Keratinocyte (primary cell): ENCODE measurements around the gene GPR42. TPM values are rescaled to one million over a fixed set of nuclear protein-coding genes. Genes with fewer than 3 reads are reported as not detected.

Experiments
- DNase-seq: peaks from one replicate; pipeline ENCODE4 v3.0.0-alpha.2; 2011; ENCODE audit warnings: low read depth, missing footprints, low spot score
- FAIRE-seq: peaks from 2 replicates; lab custom pipeline; 2011; peaks lifted over from hg19 to GRCh38; lab: Jason Lieb, UNC
- H2AFZ ChIP-seq: 2 replicates; pipeline ENCODE4 v1.6.0; 2012; ENCODE audit warnings: low read length, control low read depth, inconsistent platforms; ENCODE audit not compliant: control insufficient read depth
- H3K27ac ChIP-seq: 2 replicates; pipeline ENCODE4 v1.5.1; 2011; ENCODE audit warnings: low read length; ENCODE audit not compliant: control insufficient read depth, insufficient read depth
- H3K27me3 ChIP-seq: 3 replicates; pipeline ENCODE4 v1.6.0; 2011; ENCODE audit warnings: low read length; ENCODE audit not compliant: control insufficient read depth, insufficient read depth; ENCODE audit errors: extremely low read depth
- H3K36me3 ChIP-seq, 2 experiments: 2 replicates in 1 of 2; 3 replicates in 1 of 2; pipeline ENCODE4 v1.5.1; 2011; ENCODE audit warnings: low read length in 2 of 2, mild to moderate bottlenecking in 1 of 2; ENCODE audit not compliant: control insufficient read depth in 2 of 2, insufficient read depth in 2 of 2; ENCODE audit errors: extremely low read depth in 1 of 2
- H3K4me1 ChIP-seq: 3 replicates; pipeline ENCODE4 v1.5.1; 2011; ENCODE audit warnings: low read length; ENCODE audit not compliant: control insufficient read depth, insufficient read depth; ENCODE audit errors: extremely low read depth
- H3K4me2 ChIP-seq: 3 replicates; pipeline ENCODE4 v1.6.0; 2011; ENCODE audit warnings: low read depth, low read length; ENCODE audit not compliant: control insufficient read depth, insufficient read depth; ENCODE audit errors: extremely low read depth
- H3K4me3 ChIP-seq, 3 experiments: fragments of 200-600 bp in 1 of 3; sonication (generic) in 1 of 3; 2 replicates in 2 of 3; 3 replicates in 1 of 3; pipeline ENCODE4 v1.5.1; 2011 to 2016; ENCODE audit warnings: low read length in 3 of 3, mild to moderate bottlenecking in 3 of 3, control low read depth in 2 of 3, inconsistent platforms in 1 of 3, low read depth in 1 of 3, mixed read lengths in 1 of 3, mixed run types in 1 of 3, moderate library complexity in 1 of 3; ENCODE audit not compliant: control insufficient read depth in 2 of 3, insufficient read depth in 2 of 3; ENCODE audit errors: extremely low read depth in 1 of 3
- H3K79me2 ChIP-seq: 2 replicates; pipeline ENCODE4 v1.6.0; 2012; ENCODE audit warnings: low read length; ENCODE audit not compliant: control insufficient read depth, insufficient read depth
- H3K9ac ChIP-seq: 3 replicates; pipeline ENCODE4 v1.6.0; 2011; ENCODE audit warnings: low read length; ENCODE audit not compliant: control insufficient read depth, insufficient read depth; ENCODE audit errors: extremely low read depth
- H3K9me1 ChIP-seq: 3 replicates; pipeline ENCODE4 v1.6.0; 2011; ENCODE audit warnings: low read length; ENCODE audit not compliant: control insufficient read depth, insufficient read depth; ENCODE audit errors: extremely low read depth
- H3K9me3 ChIP-seq: 2 replicates; pipeline ENCODE4 v1.5.1; 2012; ENCODE audit warnings: low read depth, low read length; ENCODE audit not compliant: control insufficient read depth
- H4K20me1 ChIP-seq: 3 replicates; pipeline ENCODE4 v1.6.0; 2011; ENCODE audit warnings: low read length; ENCODE audit not compliant: control insufficient read depth, insufficient read depth; ENCODE audit errors: extremely low read depth
- CTCF ChIP-seq, 3 experiments: IDR thresholded peaks in 1 of 3; conservative IDR thresholded peaks in 1 of 3; optimal IDR thresholded peaks in 1 of 3; 2 replicates in 2 of 3; 3 replicates in 1 of 3; pipeline versions ENCODE3 to v1.5.1; 2011; ENCODE audit warnings: low read length in 3 of 3, mild to moderate bottlenecking in 3 of 3, moderate library complexity in 2 of 3, control low read depth in 1 of 3, inconsistent platforms in 1 of 3; ENCODE audit not compliant: insufficient read depth in 2 of 3; ENCODE audit errors: extremely low read depth in 1 of 3
- EZH2 ChIP-seq: IDR thresholded peaks from one replicate; pipeline ENCODE4 v1.6.1; 2012; ENCODE audit warnings: inconsistent platforms, mild to moderate bottlenecking, low read length, moderate library complexity
- dilution Hi-C: fragments of 300-500 bp; cut with MboI; formaldehyde crosslinking; loops from one replicate; pipeline ENCODE4 v1.7.0; 2020; ENCODE audit warnings: low sequenced_read_pairs; ENCODE audit not compliant: extremely low pct_ligation_motif_present
- polyA plus RNA-seq, 5 experiments: library from polyadenylated mRNA; depleted of rRNA in 3 of 5; stranded (reverse) in 3 of 5; stranded (forward) in 1 of 5; unstranded in 1 of 5; fragments of >200 nt; gene quantifications; 1 replicate in 1 of 5; 2 replicates in 3 of 5; 3 replicates in 1 of 5; pipeline versions ENCODE4 v1.2.1 to v1.2.3, GENCODE V29; 2011 to 2012; ENCODE audit warnings: missing spikeins in 2 of 5, low read depth in 1 of 5, low replicate concordance in 1 of 5

GPR42 gene
- polyA plus RNA-seq, 1 donor (not counting 4 experiments of a cell fraction or from before 2014, with no cell fraction given), result not detected

DNA sequence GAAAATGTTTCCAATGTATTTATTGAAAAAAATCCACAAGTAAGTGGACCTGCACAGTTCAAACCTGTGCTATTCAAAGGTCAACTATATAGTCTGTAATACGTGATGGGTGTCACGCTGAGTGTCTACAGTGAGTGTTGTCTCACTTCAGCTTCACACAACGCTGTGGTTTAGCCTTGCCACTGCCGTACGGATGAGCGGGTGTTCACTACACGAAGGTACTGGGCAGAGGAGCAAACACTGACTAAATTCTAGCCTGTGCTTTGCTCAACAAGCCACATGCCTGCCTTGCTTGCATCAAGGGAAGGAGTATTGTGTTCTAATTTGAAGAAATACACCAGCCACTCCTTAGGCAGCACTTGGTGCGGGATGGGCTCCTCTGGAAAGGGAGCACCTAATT lies 16.0 kb upstream of the GPR42 start:
- Histone ChIP-seq H3K27me3 (peaks cover 10% of the 10 kb centered on the region), H3K4me3 (no peak overlapping the region), H3K4me2 (no peak overlapping the region), H3K36me3 (no peaks in the 10 kb centered on the region), H3K9me3 (no peaks in the 10 kb centered on the region), H4K20me1 (no peaks in the 10 kb centered on the region), H3K79me2 (no peaks in the 10 kb centered on the region), H3K27ac (no peak overlapping the region), H3K4me1 (no peaks in the 10 kb centered on the region), H3K9me1 (no peaks in the 10 kb centered on the region), H3K9ac (no peak overlapping the region), H2AFZ (no peak overlapping the region)
- no peak for FAIRE-seq
- dilution Hi-C loops, result loop anchor here (5.0 kb wide), 1 partner anchor 77 kb away; no protein-coding TSS in a partner anchor
- TF ChIP-seq CTCF (optimal IDR thresholded peaks at IDR 0.05 in 1 of 3, IDR thresholded peaks at IDR 0.05 in 1 of 3, conservative IDR thresholded peaks at IDR 0.05 in 1 of 3; ENCODE audit: extremely low read depth in 1 of 3, insufficient read depth in 2 of 3, low read length in 3 of 3) (no peak), EZH2 (no peak)
- no peak for DNase-seq

- H3K36me3 ChIP-seq, result no peaks in the 10 kb centered on the region
- dilution Hi-C loops, result no loop called here
- H3K4me1 ChIP-seq, result no peaks in the 10 kb centered on the region
- no peak for TF ChIP-seq CTCF (optimal IDR thresholded peaks at IDR 0.05 in 1 of 3, IDR thresholded peaks at IDR 0.05 in 1 of 3, conservative IDR thresholded peaks at IDR 0.05 in 1 of 3; ENCODE audit: extremely low read depth in 1 of 3, insufficient read depth in 2 of 3, low read length in 3 of 3)
- no peak for TF ChIP-seq EZH2
- no peak overlapping the region for H3K4me3 ChIP-seq
- peaks cover 10% of the 10 kb centered on the region for H3K27me3 ChIP-seq
- no peak overlapping the region for H3K27ac ChIP-seq
- no peaks in the 10 kb centered on the region for H4K20me1 ChIP-seq
- FAIRE-seq, result no peak
- H3K79me2 ChIP-seq, result no peaks in the 10 kb centered on the region
- no peak overlapping the region for H2AFZ ChIP-seq
- DNase-seq, result no peak
- H3K9ac ChIP-seq, result no peak overlapping the region
- H3K9me1 ChIP-seq, result no peaks in the 10 kb centered on the region
- H3K4me2 ChIP-seq, result no peak overlapping the region
- no peaks in the 10 kb centered on the region for H3K9me3 ChIP-seq
Observed at GRCh38 chr19:35355791-35356460, 14.9 kb upstream of the GPR42 start.
